SIG-M5 (cell line): ENCODE results near the gene PNPLA6.
"Not testable (repeated sequence)": the region's sequence is repeated elsewhere in the genome, so short reads cannot be mapped to it uniquely, and the experiment has no call there.

Experiments used
- DNase-seq: peaks from one replicate; lab custom pipeline; 2025; lab: John Stamatoyannopoulos, UW

Gene PNPLA6

GRCh38 chr19:7556696-7557315 is 21.3 kb downstream of the PNPLA6 start:
- DNase-seq, result no peak

GRCh38 chr19:7558667-7559066 is 23.1 kb downstream of the PNPLA6 start:
- DNase-seq, result no peak

GRCh38 chr19:7559102-7559501 is 23.6 kb downstream of the PNPLA6 start:
- no peak for DNase-seq

- no peak for DNase-seq
Measured at GRCh38 chr19:7560255-7560654, 24.7 kb downstream of the PNPLA6 start.

- no peak for DNase-seq
Measured at GRCh38 chr19:7561325-7561724, 25.8 kb downstream of the PNPLA6 start.

- DNase-seq, result no peak
Measured at GRCh38 chr19:7562646-7563393, 27.3 kb downstream of the PNPLA6 start.

- DNase-seq, result no peak
Measured at GRCh38 chr19:7564866-7565265, 29.3 kb downstream of the PNPLA6 start.

- DNase-seq, result no peak
Measured at GRCh38 chr19:7565332-7565731, 29.8 kb downstream of the PNPLA6 start.

- no peak for DNase-seq
Measured at GRCh38 chr19:7570761-7571160, 35.2 kb downstream of the PNPLA6 start.

- no peak for DNase-seq
Measured at GRCh38 chr19:7575434-7576040, 40.0 kb downstream of the PNPLA6 start.

GRCh38 chr19:7577422-7577821 is 41.9 kb downstream of the PNPLA6 start:
- not testable (repeated sequence) for DNase-seq

- no peak for DNase-seq
Measured at GRCh38 chr19:7578127-7578526, 42.6 kb downstream of the PNPLA6 start.

- no peak for DNase-seq
Measured at GRCh38 chr19:7579182-7579581, 43.7 kb downstream of the PNPLA6 start.

- no peak for DNase-seq
Measured at GRCh38 chr19:7582446-7582845, 46.9 kb downstream of the PNPLA6 start.

GRCh38 chr19:7589822-7590221 is 54.3 kb downstream of the PNPLA6 start:
- no peak for DNase-seq

- DNase-seq, result no peak
Measured at GRCh38 chr19:7590256-7590655, 54.7 kb downstream of the PNPLA6 start.

GRCh38 chr19:7595466-7596133 is 60.1 kb downstream of the PNPLA6 start, which contains the start of gene CAMSAP3:
TSS of gene CAMSAP3 (plus strand) at chr19:7595863. CDS start at chr19:7596003, 140 bp downstream.
- DNase-seq, result no peak

- no peak for DNase-seq
Measured at GRCh38 chr19:7596211-7596937, 60.9 kb downstream of the PNPLA6 start.

GRCh38 chr19:7597689-7598088 is 62.2 kb downstream of the PNPLA6 start:
- DNase-seq, result no peak

- DNase-seq, result no peak
Measured at GRCh38 chr19:7598180-7598579, 62.7 kb downstream of the PNPLA6 start.

- no peak for DNase-seq
Measured at GRCh38 chr19:7600721-7601120, 65.2 kb downstream of the PNPLA6 start.
